Activated T-helper 9 cell treated with anti-CD3 and anti-CD28 coated beads, Interleukin-2, amount 50 U/mL, for 16 hours (primary cell): Measurements from ENCODE around the gene ZPBP.

Experiments used
- DNase-seq: peaks from one replicate; pipeline ENCODE4 v3.0.0-alpha.2; 2020; ENCODE audit warnings: low read depth

ZPBP gene

DNA sequence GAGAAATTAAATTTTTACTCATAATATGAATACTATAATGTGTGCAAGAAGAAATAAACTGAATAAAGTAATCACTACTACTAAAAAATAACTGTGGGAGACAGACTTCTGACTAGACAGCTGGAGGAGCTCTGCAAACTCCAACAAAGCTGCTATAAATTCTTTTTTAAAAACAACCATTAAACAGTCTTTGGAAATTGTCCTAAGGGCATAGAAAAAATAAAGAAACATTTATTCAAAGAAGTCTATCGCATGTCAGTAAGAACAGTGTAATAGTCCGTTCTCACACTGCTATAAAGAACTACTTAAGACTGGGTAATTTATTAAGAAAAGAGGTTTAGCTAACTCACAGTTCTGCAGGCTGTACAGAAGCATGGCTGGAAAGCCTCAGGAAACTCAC lies 56.0 kb downstream of the ZPBP start:
- DNase-seq = no peak

DNA sequence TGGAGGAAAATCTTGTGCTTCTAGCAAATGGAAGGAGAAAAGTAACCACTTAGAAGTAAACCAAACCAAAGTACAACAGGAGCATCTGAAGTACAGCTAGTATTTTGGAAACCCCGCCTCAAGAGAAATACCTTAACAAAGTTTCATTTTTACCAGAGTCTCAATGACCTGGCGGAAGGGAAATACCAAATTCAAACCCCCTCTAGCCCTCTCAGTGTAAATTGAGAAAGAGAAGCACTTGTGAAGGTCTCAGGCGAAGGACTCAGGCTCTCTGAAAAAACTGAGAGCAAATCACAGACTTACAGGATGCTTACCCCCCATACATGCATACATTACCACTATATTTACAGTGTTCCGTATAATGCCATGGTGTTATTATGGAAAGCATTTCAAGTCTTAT lies 70.1 kb downstream of the ZPBP start:
- DNase-seq = no peak

GRCh38 chr7:50022451-50022850 lies 70.6 kb downstream of the ZPBP start:
- no peak for DNase-seq

GRCh38 chr7:49995681-49996080 lies 97.4 kb downstream of the ZPBP start:
- no peak for DNase-seq

DNA sequence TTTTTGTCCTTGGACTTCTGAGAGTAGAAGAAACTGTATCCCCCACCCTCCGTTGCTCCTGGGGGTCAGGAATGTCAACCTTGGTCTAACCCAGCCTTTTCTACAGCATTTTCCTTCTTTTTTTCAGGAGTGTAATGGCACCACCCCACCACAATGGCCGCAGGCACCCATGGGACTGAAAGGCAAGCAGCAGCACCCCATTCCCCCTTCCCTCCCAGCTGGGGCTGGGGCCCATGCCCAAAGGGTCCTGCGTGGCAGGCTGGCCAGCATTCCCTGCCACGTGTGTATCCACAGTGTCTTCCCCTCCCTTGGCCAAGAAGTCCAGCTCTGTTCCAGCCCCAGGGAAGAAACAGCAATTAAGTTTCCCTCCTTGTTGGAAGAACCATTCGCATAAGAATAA lies 106.9 kb downstream of the ZPBP start:
- DNase-seq = no peak

DNA sequence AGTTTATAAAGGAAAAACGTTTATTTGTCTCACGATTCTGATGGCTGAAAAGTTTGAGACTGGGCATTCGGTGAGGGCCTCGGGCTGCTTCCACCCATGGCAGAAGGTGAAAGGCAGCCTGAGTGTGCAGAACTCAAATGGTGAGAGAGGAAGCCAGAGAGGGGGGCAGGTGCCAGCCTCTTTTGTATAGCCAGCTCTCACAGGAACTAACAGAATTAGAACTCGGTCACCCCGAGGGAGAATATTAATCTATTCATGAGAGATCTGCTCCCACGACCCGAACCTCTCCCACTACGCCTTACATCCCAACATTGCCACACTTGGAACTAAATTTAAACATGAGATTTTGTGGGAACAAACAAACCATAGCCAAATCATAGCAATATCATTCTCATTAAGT lies 112.6 kb downstream of the ZPBP start:
- DNase-seq = no peak

DNA sequence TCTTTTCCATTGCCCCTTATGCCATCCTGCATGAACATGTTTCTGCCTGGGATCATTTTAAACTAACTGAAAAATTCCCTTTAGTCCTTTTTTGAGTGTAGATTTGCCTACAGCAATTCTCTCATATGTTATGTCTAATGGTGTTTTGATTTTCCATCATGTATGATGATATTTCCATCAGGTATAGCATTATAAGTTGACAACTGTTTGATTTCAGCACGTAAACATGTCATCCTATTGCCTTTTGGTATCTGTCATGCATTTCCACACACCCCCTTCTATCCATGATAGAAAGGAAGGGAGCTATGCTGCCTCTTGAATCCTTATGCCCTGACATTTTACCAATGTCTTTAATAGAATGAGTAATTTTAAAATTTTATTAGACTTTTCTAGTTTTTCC lies 116.8 kb downstream of the ZPBP start:
- DNase-seq = no peak

- DNase-seq = no peak
Observed at GRCh38 chr7:49974035-49974434, 119.0 kb downstream of the ZPBP start.

DNA sequence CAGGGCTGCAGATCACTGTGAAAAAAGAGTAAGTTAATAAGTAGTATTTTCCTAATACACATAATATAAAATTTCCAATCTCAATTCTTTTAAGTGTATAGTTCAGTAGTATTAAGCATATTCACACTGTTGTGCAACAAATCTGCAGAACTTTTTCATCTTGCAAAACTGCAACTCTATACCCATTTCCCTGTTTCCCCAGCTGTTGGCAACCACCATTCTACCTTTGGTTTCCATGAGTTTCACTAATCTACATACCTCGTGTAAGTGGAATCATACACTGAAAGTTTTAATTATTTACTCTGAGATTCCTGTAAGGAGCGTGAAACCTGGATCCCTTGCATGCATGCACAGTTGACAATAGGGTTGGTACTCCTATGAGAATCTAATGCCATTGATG lies 155.4 kb downstream of the ZPBP start:
- no peak for DNase-seq

DNA sequence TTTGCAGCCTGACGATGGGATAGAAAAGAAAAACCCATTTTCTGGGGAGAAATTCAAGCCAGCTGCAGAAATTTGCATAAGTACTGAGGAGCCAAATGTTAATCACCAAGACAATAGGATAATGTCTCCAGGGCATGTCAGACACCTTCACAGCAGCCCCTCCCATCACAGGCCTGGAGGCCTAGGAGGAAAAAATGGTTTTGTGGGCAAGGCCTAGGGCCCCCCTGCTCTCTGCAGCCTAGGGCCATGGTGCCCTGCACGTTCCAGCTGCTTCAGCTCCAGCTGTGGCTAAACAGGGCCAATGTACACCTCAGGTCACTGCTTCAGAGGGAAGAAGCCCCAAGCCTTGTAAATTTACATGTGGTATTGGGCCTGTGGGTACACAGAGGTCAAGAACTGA lies 161.4 kb downstream of the ZPBP start:
- no peak for DNase-seq

DNA sequence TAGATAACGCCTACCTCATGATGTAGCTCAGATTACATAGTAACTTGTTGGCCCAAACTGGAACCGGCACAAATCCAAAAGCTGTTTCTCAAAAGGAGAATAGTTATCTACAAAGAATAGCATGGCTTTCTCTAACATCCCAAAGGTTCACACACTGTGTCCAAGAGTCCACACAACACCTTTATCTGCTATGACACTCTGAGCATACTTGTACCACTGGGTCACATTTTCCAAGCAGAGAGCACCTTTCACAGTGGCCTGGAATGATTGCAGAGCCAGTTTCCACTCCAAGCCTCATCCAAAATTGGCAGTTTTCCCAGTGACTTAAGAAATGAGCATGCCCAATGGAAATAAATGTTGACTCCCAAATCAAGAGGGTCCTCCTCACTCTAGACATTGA lies 164.3 kb downstream of the ZPBP start:
- DNase-seq = no peak

- DNase-seq = no peak
Observed at GRCh38 chr7:49927631-49928030, 165.4 kb downstream of the ZPBP start.

DNA sequence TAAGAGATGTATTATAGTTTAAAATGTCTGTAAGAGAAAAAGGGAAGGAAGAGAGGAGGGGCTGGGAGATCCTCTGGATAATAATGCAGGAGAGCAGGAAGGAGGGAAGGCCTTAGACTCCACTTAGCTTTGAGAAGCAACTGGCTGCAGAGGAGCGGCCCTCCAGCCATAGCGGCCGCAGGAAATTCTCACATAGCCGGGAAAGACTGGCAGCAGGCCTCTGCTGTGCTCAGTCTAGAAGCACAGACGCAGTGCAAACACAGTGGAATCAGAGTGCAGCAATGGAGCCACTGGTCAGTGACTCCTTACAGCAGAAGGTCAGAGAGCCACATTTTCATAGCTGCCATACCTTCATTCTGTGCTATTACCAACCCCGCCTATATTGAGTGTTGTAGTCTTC lies 166.3 kb downstream of the ZPBP start:
- DNase-seq = no peak

DNA sequence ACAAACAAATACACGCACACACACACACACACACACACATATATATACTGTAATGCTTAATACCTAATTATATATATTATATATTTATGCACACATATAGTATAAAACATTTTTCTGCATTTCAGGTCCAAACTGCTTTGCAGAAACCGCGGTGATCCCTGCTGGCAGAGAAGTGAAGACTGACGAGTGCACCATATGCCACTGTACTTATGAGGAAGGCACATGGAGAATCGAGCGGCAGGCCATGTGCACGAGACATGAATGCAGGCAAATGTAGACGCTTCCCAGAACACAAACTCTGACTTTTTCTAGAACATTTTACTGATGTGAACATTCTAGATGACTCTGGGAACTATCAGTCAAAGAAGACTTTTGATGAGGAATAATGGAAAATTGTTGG lies 181.1 kb downstream of the ZPBP start:
- DNase-seq = no peak

- DNase-seq = no peak
Observed at GRCh38 chr7:49894543-49894942, 198.5 kb downstream of the ZPBP start.

DNA sequence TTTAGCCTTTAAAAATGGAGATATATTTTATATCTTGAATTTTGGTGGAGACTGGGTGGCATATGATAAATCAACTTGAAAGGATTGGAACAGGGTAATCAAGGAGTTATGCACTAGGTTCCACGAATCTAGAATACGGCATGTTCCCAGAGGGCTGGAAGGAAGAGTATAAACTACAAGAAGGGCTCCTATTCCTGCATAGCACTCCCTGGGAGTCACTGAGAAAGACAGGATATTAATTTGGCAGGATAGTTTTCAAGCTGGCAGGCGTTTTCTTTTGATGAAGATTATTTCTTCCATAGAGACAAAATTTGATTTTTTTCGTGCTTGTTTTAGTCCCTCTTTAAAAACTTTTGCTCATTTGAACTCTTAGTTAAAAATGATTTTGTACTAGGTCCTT lies 199.9 kb downstream of the ZPBP start:
- no peak for DNase-seq

DNA sequence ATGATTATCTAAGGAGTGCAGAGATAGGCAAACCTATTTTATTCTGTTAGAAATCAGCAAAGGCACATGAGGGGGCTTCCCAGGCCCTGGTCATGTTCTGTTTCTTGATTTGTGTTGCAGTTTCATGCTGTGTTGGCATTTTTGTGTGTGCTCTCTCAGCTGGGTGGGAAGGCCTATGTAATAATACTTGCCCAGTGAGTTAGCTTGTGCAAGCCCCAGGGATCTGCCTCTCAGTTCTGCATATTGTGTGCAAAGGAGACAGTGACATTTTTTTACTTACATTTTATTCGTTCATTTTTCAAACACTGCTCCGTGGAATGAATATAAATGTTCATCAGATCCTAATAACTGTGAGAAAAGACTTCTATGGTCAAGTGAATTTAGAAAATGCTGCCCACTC lies 200.6 kb downstream of the ZPBP start:
- DNase-seq = no peak
